BLaER1 treated with 17β-estradiol and CSF1 and Interleukin-3, amounts not matched to agents 10 nM and 100 nM (cell line): ENCODE measurements around the gene GSS.

Source experiments
- H3K27ac ChIP-seq, 11 experiments: shearing (Covaris generic); formaldehyde crosslinking; 2 replicates each; pipeline ENCODE4 v1.8.1; 2022
- H3K27me3 ChIP-seq, 11 experiments: shearing (Covaris generic); formaldehyde crosslinking; 2 replicates each; pipeline ENCODE4 v1.8.1; 2022
- H3K36me3 ChIP-seq, 11 experiments: shearing (Covaris generic); formaldehyde crosslinking; 2 replicates each; pipeline ENCODE4 v1.8.1; 2022
- H3K4me1 ChIP-seq, 10 experiments: shearing (Covaris generic); formaldehyde crosslinking; 2 replicates each; pipeline ENCODE4 v1.8.1; 2022
- H3K4me2 ChIP-seq, 11 experiments: shearing (Covaris generic); formaldehyde crosslinking; 2 replicates each; pipeline ENCODE4 v1.8.1; 2022
- H3K4me3 ChIP-seq, 10 experiments: shearing (Covaris generic); formaldehyde crosslinking; 2 replicates each; pipeline ENCODE4 v1.8.1; 2022
- H3K9ac ChIP-seq, 11 experiments: shearing (Covaris generic); formaldehyde crosslinking; 2 replicates each; pipeline ENCODE4 v1.8.1; 2022
- H3K9me3 ChIP-seq, 11 experiments: shearing (Covaris generic); formaldehyde crosslinking; replicated peaks in 1 of 11; 2 replicates each; pipeline ENCODE4 v1.8.1; 2022
- H4K20me1 ChIP-seq, 11 experiments: shearing (Covaris generic); formaldehyde crosslinking; 2 replicates each; pipeline ENCODE4 v1.8.1; 2022
- Cebpa-rat ChIP-seq, 11 experiments: shearing (Covaris generic); IDR thresholded peaks; 2 replicates each; pipeline ENCODE4 v1.8.1; 2022

GSS gene

DNA sequence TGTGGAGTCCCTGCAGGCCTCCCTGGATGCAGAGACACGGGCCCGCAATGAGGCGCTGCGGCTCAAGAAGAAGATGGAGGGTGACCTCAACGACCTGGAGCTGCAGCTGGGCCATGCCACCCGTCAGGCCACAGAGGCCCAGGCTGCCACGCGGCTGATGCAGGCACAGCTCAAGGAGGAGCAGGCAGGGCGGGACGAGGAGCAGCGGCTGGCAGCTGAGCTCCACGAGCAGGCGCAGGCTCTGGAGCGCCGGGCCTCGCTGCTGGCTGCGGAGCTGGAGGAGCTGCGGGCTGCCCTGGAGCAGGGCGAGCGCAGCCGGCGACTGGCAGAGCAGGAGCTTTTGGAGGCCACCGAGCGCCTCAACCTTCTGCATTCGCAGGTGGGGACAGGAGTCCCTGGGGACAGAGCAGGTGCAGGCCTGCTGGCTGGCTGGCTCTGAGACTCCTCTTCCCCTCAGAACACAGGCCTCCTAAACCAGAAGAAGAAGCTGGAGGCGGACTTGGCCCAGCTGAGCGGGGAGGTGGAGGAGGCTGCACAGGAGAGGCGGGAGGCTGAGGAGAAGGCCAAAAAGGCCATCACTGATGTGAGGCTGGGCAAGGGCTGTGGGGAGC lies 44.8 kb upstream of the GSS start:
- Histone ChIP-seq H4K20me1 (peaks cover 19 to 100% (median 73%) of the 10 kb centered on the region in 11 experiments; a peak in 20 of 22 replicates), H3K4me3 (no peak overlapping the region), H3K36me3 (peaks cover 88 to 100% (median 97%) of the 10 kb centered on the region in 11 experiments), H3K4me1 (no peaks in the 10 kb centered on the region), H3K27me3 (no peaks in the 10 kb centered on the region), H3K27ac (no peak overlapping the region), H3K4me2 (no peak overlapping the region), H3K9ac (no peak overlapping the region), H3K9me3 (no peaks in the 10 kb centered on the region)
- TF ChIP-seq Cebpa-rat (IDR thresholded peaks at IDR 0.05): no peak

DNA sequence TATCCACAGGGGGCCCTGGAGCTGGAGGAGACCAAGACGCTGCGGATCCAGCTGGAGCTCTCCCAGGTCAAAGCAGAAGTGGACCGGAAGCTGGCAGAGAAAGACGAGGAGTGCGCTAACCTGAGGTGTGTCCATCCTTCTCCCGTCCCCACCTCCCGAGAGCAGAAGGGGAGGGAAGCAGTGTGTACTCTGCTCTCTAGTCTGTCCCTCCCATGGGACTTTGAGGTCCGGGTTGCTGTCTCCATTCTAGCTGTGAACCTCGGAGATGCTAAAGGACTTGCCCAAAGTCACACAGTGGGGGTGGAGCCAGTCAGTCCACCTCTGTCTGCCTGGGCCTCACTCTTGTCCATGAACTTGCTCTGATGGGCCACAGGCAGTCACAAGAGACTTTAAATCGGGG lies 44.2 kb upstream of the GSS start:
- Histone ChIP-seq H3K9ac (no peak overlapping the region), H3K36me3 (peaks cover 81 to 100% (median 95%) of the 10 kb centered on the region in 11 experiments), H3K27me3 (no peaks in the 10 kb centered on the region), H3K27ac (no peak overlapping the region), H3K9me3 (no peaks in the 10 kb centered on the region), H3K4me2 (no peak overlapping the region), H4K20me1 (peaks cover 19 to 100% (median 66%) of the 10 kb centered on the region in 11 experiments; a peak in 20 of 22 replicates), H3K4me3 (no peak overlapping the region), H3K4me1 (no peaks in the 10 kb centered on the region)
- no peak for TF ChIP-seq Cebpa-rat (IDR thresholded peaks at IDR 0.05)

DNA sequence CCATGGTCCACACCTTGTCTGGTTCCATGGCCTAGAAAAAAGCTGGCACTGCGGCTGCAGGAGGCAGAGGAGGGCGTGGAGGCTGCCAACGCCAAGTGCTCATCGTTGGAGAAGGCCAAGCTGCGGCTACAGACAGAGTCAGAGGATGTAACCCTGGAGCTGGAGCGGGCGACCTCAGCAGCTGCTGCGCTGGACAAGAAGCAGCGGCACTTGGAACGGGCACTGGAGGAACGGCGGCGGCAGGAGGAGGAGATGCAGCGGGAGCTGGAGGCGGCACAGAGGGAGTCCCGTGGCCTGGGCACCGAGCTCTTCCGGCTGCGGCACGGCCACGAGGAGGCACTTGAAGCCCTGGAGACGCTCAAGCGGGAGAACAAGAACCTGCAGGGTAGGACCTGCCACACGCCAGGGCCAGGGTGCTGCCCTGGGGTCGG lies 43.4 kb upstream of the GSS start:
- no peak overlapping the region for H3K4me2 ChIP-seq
- H3K9me3 ChIP-seq: no peaks in the 10 kb centered on the region
- TF ChIP-seq Cebpa-rat (IDR thresholded peaks at IDR 0.05): no peak
- H3K9ac ChIP-seq: no peak overlapping the region
- no peaks in the 10 kb centered on the region for H3K4me1 ChIP-seq
- no peaks in the 10 kb centered on the region for H3K27me3 ChIP-seq
- no peak overlapping the region for H3K27ac ChIP-seq
- peaks cover 19 to 100% (median 63%) of the 10 kb centered on the region in 11 experiments; a peak in 20 of 22 replicates for H4K20me1 ChIP-seq
- no peak overlapping the region for H3K4me3 ChIP-seq
- peaks cover 74 to 100% (median 91%) of the 10 kb centered on the region in 11 experiments for H3K36me3 ChIP-seq

DNA sequence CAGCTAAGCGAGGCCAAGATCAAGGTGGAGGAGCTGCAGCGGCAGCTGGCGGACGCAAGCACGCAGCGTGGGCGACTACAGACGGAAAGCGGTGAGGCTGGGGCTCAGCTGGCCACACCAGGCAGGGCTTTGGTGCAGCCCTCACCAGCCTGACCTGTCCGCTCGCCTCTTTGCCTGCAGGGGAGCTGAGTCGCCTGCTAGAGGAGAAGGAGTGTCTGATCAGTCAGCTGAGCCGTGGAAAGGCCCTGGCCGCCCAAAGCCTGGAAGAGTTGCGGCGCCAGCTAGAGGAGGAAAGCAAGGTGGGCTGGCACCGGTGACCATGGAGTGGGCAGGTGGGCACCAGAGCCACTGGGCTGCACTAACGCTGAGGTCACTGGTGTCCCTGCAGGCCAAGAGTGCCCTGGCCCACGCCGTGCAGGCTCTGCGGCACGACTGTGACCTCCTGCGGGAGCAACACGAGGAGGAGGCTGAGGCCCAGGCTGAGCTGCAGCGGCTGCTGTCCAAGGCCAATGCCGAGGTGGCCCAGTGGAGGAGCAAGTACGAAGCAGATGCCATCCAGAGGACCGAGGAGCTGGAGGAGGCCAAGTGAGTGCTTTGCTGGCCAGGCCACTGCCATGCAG lies 42.8 kb upstream of the GSS start:
- Histone ChIP-seq H3K27me3 (no peaks in the 10 kb centered on the region), H3K4me3 (no peak overlapping the region), H4K20me1 (peaks cover 19 to 100% (median 58%) of the 10 kb centered on the region in 11 experiments; a peak in 20 of 22 replicates), H3K4me2 (no peak overlapping the region), H3K27ac (no peak overlapping the region), H3K9ac (no peak overlapping the region), H3K9me3 (no peaks in the 10 kb centered on the region), H3K36me3 (peaks cover 68 to 100% (median 87%) of the 10 kb centered on the region in 11 experiments), H3K4me1 (no peaks in the 10 kb centered on the region)
- no peak for TF ChIP-seq Cebpa-rat (IDR thresholded peaks at IDR 0.05)

- TF ChIP-seq Cebpa-rat (IDR thresholded peaks at IDR 0.05): no peak
- peaks cover 61 to 100% (median 82%) of the 10 kb centered on the region in 11 experiments for H3K36me3 ChIP-seq
- no peak overlapping the region for H3K4me2 ChIP-seq
- no peaks in the 10 kb centered on the region for H3K27me3 ChIP-seq
- peaks cover 19 to 100% (median 51%) of the 10 kb centered on the region in 11 experiments; a peak in 20 of 22 replicates for H4K20me1 ChIP-seq
- H3K4me1 ChIP-seq: no peaks in the 10 kb centered on the region
- no peak overlapping the region for H3K9ac ChIP-seq
- no peak overlapping the region for H3K27ac ChIP-seq
- no peaks in the 10 kb centered on the region for H3K9me3 ChIP-seq
- H3K4me3 ChIP-seq: no peak overlapping the region
Measured at GRCh38 chr20:34997774-34998173, 42.2 kb upstream of the GSS start.

GRCh38 chr20:34997131-34997561 lies 41.5 kb upstream of the GSS start:
- H3K4me1 ChIP-seq: no peaks in the 10 kb centered on the region
- no peak for TF ChIP-seq Cebpa-rat (IDR thresholded peaks at IDR 0.05)
- no peak overlapping the region for H3K27ac ChIP-seq
- peaks cover 19 to 94% (median 45%) of the 10 kb centered on the region in 11 experiments; a peak in 20 of 22 replicates for H4K20me1 ChIP-seq
- H3K4me2 ChIP-seq: no peak overlapping the region
- H3K27me3 ChIP-seq: no peaks in the 10 kb centered on the region
- H3K36me3 ChIP-seq: peaks cover 55 to 94% (median 77%) of the 10 kb centered on the region in 11 experiments
- no peak overlapping the region for H3K4me3 ChIP-seq
- no peak overlapping the region for H3K9ac ChIP-seq
- H3K9me3 ChIP-seq: no peaks in the 10 kb centered on the region

DNA sequence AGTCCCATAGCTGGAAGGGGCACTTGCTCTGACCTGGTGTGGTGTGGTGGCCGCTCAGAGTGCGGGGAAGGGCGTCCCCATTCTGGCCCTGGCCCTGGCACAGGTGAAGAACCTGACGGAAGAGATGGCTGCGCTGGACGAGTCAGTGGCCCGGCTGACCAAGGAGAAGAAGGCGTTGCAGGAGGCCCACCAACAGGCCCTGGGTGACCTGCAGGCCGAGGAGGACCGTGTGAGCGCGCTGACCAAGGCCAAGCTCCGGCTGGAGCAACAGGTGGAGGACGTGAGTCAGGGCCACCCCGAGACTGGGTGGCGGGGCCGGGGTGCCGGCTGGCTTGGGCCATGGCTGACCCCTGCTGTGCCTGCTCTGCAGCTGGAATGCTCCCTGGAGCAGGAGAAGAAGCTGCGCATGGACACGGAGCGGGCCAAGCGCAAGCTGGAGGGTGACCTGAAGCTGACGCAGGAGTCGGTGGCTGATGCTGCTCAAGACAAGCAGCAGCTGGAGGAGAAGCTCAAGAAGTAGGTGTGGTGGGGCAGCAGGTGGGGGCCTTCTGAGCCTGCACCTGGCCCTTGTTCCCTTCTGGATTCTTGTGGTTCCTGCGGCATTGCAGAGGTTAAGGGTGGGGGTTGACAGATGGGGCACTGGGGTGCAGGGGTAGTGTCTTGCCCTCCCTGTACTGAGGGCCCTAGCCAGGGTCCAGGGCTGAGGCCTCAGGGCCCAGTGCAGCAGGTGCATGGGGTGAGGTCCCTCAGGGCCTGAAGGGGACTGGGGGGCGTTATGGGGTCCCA lies 40.8 kb upstream of the GSS start:
- no peaks in the 10 kb centered on the region for H3K27me3 ChIP-seq
- no peak overlapping the region for H3K27ac ChIP-seq
- no peaks in the 10 kb centered on the region for H3K4me1 ChIP-seq
- peaks cover 16 to 86% (median 38%) of the 10 kb centered on the region in 11 experiments; a peak in 18 of 22 replicates for H4K20me1 ChIP-seq
- TF ChIP-seq Cebpa-rat (IDR thresholded peaks at IDR 0.05): no peak
- H3K36me3 ChIP-seq: peaks cover 48 to 86% (median 70%) of the 10 kb centered on the region in 11 experiments
- H3K9ac ChIP-seq: no peak overlapping the region
- H3K4me3 ChIP-seq: no peak overlapping the region
- no peaks in the 10 kb centered on the region for H3K9me3 ChIP-seq
- no peak overlapping the region for H3K4me2 ChIP-seq

- no peaks in the 10 kb centered on the region for H3K4me1 ChIP-seq
- no peaks in the 10 kb centered on the region for H3K27me3 ChIP-seq
- TF ChIP-seq Cebpa-rat (IDR thresholded peaks at IDR 0.05): no peak
- H3K9me3 ChIP-seq: no peaks in the 10 kb centered on the region
- no peak overlapping the region for H3K4me3 ChIP-seq
- no peak overlapping the region for H3K4me2 ChIP-seq
- no peak overlapping the region for H3K27ac ChIP-seq
- peaks cover 8 to 85% (median 30%) of the 10 kb centered on the region in 11 experiments; a peak in 17 of 22 replicates for H4K20me1 ChIP-seq
- H3K36me3 ChIP-seq: peaks cover 40 to 79% (median 63%) of the 10 kb centered on the region in 11 experiments
- H3K9ac ChIP-seq: no peak overlapping the region
Measured at GRCh38 chr20:34995696-34996095, 40.1 kb upstream of the GSS start.

- Histone ChIP-seq H3K4me2 (no peak overlapping the region), H4K20me1 (peaks cover 3 to 85% (median 25%) of the 10 kb centered on the region in 11 experiments; a peak in 16 of 22 replicates), H3K27me3 (no peaks in the 10 kb centered on the region), H3K9ac (no peak overlapping the region), H3K9me3 (no peaks in the 10 kb centered on the region), H3K27ac (no peak overlapping the region), H3K4me1 (no peaks in the 10 kb centered on the region), H3K36me3 (peaks cover 35 to 74% (median 57%) of the 10 kb centered on the region in 11 experiments), H3K4me3 (no peak overlapping the region)
- TF ChIP-seq Cebpa-rat (IDR thresholded peaks at IDR 0.05): no peak
Measured at GRCh38 chr20:34995192-34995591, 39.6 kb upstream of the GSS start.
